Stimulated activated CD8-positive, alpha-beta memory T cell treated with anti-CD3 and anti-CD28 coated beads, Interleukin-7, amount 100 ng/mL, for 48 hours (primary cell): ENCODE data around the gene AMH.

Experiments used
- DNase-seq, 2 donors: peaks; one replicate each; pipeline ENCODE4 v3.0.0-alpha.2; 2020; ENCODE audit warnings: low read depth in 1 of 2; ENCODE audit errors: extremely low read depth in 1 of 2

AMH gene

DNA sequence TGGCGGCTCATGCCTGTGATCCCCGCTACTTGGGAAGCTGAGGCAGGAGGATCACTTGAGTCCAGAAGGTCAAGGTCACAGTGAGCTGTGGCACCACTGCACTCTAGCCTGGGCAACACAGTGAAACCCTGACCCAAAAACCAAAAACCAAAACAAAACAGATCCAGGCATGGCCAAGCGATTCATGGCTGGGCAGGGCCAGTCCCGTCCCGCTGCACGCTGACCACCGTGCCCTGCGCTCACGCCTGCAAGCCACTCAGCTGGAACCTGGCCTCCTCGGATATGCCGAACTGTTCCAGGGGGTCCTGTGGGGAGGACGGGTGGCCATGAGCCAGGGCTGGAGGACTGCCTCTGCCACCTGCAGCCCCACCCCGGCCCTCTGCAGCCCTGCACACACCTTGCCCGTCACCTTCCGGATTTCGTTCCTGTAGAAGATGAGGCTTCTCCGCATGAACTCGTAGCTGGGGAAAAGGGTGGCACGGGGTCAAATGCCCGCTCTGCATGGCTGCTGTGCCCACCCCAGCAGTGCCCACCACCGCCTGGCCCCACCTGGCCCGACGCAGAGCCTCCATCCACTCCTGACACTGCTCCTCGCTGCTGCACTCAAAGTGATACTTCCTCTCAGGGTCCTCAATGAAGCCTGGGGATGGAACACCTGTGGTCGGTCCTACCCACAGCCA lies 15.4 kb upstream of the AMH start:
- no peak for DNase-seq

DNA sequence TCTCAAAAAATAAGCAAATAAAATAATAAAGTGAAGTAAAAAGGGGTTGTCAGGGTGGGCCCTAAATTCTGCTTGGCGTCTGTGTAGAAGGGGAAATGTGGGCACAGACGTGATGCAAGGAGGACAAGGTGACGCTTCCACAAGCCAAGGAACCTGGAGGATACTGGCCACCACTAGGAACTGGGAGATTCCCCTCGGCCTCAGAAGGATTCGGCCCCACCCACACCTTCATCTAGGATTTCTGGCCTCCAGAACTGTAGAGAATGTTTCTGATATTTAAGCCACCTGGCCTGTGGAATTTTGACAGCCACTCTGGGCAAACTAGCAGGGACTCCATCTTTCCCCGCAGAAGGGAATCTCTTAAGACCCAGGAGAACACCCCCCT lies 14.1 kb upstream of the AMH start:
- DNase-seq: no peak

DNA sequence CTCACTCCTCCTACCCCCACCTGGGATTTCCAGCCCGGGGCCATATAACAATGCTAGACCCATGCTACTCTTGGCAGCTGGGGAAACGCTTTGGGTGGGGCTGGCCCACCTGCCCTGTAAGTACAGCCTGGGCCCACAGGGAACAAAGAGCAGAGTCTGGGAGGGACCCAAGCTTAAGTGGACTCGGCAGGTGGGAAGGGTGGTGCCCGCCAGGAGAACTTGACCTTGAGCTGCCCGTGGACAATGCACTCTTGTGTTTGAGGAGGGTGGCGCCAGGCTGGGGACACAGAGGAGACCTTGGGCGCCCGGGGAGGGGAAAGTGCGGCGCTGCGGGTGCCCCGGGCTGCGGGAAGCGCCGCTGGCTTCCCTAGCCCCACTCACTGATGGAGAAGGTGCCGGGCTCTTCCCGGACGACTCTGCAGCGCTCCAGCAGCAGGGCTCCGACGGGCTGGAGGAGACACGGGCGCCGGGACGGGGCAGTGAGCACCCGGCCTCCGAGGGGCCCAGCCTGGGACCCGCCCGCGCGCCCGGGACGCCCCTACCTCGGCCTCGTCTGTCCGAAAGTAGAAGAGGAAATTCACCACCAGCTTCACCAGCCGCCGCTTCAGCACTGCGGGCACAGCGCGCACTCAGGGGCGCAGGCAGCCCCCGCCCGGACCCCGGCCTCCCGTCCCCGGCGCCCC lies 13.6 kb upstream of the AMH start:
- no peak for DNase-seq

DNA sequence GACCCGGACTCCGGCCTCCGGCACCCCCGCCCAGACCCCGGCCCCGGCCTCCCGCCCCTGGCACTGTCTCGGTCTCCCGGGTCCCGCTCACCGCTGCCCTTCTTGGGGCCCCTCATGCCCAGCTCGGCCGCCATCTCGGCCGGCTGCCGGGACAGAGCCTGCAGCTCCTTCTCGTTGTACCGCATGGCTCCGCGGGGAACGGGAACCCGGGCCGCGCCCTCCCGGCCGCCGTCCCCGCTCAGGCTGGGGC lies 13.1 kb upstream of the AMH start:
- no peak for DNase-seq

DNA sequence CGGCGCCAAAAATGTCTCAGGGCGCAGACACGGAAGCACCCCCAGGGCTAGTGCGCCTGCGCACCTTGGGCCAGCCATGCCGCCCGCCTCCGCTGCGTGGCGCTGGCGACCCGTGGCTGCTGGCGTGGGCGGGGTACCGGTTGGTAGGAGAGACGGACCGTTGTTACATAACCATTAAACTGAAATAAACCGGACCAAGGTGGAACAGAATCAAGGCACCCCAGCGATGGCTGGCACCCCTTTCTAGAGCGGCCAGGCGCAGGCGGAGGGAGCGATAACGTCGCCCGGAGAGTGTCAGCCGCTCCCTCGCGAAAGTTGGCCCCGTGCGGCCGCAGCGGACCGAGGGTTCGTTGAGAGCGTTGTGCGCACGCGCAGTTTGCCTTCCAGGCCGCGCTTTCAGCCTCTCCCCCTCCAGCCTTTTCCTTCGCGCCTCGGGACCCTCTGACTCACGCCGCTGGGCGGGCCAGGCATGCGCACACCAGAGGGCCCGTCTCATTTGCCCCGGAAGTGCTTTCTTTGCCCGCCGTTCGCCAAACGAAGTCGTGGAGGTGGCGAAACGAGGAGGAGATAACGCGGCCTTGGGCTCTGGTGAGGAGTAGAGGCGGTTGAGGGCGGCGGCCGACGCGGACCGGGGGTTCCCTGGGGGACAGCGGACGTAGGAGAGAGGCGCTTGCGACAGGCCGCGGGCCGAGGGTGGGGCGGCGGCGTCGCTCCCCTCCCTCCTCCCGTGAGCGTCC lies 12.6 kb upstream of the AMH start, which contains the start of the genes PLEKHJ1 and SF3A2:
PLEKHJ1 (minus strand) TSS at position 16 of the 737 bp plus-strand sequence. CDS start 81 bp downstream, outside the sequence.
SF3A2 (plus strand) TSS at position 511 of the 737 bp plus-strand sequence. CDS start 6,595 bp downstream, outside the sequence.
- DNase-seq: peak; percentile 96 to 97

DNA sequence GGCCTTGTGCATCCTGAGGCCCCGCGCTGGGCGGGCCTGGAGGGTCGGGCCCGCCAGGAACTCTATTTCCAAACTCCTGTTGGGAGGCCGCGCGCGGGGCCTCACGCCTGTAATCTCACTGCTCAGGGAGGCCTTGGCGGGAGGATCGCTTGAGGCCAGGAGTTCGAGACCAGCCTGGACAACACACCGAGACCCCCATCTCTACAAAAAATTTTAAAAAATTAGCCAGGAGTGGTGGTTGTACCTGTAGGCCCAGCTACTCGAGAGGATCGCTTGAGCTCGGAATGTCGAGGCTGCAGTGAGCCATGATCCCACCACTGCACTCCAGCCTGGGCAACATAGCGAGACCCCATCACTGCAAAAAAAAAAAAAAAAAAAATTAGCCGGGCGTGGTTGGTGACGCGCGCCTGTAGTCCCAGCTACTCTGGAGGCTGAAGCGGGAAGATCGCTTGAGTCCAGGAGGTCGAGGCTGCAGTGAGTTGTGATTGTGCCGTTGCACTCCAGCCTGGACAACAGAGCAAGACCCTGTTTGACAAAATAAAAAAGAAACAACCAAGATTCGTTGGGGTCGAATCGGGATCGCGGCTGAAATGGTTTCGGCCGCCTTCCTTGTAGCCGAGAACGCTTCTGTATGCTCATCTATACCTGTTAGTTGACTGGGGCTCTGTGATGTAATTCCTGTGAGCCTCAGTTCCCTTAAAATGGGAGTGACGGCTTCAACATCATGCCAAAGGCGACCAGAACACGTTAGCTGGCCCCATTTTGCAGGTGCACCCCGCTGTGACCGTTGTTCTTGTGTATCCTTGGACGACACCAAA lies 11.9 kb upstream of the AMH start:
- no peak for DNase-seq

DNA sequence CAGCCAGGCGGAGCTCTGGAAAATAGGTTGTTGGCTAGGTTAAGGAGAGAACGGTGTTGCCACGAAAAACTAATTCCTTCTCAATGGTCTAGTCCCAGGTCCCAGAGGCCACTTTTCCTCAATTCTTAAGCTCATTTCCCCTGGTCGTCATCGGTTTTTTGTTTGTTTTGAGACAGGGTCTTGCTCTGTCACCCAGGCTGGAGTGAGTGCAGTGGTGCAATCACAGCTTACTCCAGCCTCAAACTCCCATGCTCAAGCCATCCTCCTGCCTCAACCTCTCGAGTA lies 11.3 kb upstream of the AMH start:
- no peak for DNase-seq

DNA sequence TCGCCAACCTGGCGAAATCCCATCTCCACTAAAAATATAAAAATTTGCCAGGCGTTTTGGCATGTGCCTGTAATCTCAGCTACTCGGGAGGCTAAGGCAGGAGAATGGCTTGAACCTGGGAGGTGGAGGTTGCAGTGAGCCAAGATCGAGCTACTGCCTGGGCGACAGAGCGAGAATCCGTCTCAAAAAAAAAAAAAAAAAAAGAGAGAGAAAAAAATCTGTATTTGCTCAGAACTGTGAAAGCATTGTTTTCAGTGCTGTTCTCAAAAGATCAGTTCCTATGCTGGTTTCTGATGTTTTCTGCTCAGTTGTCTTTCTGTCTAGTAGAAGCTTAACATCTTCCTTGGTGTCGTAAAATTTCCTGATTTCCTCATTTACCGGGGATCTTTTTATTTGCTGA lies 9.9 kb upstream of the AMH start:
- DNase-seq: no peak

DNA sequence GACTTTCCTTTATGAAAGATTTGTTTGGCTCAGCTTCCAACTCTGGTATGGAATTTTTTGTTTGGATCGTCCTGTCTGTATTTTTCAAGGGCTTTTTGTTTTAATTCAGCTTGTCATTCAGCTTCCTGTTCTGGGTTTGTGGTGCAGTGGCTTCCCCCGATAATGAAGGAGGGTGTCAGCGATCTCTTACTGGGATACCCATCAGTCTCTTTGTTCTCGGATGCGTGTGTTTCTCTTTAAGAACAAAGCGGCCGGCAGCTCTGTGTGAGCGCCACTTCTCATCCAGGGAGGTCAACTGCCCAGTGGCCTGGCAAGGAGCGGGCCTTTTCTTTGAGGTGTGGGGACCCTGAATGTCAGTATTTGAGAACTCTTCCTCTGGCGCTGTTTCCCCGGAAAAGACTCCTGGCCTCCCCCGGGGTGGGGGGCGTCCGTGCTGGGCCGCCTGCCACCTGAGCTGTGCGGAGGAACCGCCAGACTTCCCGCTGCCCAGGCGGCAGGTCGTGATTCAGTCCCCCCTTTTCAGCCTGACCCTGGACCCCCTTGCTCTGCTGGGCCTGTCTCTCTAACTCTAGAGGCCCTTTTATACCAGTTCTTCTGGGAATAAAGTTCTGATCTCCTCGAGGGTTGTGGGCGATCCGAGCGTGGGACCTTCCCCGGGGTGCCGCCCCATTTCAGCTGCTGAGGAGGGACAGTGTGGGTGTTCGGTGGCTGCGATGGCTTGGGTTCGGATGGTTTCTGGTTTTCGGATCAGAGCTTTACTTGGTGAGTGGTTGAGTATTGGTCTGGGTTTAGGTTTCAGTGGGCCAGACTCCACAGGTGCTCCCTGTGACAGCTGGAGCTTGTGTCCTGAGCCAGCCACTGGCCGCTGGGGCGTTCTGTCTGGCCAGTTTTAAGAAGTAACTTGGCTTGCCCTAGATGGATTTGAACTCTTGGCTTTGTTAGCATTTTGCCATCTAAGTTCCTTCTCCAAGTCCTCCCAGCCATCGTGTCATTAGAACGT lies 9.1 kb upstream of the AMH start:
- DNase-seq: no peak

DNA sequence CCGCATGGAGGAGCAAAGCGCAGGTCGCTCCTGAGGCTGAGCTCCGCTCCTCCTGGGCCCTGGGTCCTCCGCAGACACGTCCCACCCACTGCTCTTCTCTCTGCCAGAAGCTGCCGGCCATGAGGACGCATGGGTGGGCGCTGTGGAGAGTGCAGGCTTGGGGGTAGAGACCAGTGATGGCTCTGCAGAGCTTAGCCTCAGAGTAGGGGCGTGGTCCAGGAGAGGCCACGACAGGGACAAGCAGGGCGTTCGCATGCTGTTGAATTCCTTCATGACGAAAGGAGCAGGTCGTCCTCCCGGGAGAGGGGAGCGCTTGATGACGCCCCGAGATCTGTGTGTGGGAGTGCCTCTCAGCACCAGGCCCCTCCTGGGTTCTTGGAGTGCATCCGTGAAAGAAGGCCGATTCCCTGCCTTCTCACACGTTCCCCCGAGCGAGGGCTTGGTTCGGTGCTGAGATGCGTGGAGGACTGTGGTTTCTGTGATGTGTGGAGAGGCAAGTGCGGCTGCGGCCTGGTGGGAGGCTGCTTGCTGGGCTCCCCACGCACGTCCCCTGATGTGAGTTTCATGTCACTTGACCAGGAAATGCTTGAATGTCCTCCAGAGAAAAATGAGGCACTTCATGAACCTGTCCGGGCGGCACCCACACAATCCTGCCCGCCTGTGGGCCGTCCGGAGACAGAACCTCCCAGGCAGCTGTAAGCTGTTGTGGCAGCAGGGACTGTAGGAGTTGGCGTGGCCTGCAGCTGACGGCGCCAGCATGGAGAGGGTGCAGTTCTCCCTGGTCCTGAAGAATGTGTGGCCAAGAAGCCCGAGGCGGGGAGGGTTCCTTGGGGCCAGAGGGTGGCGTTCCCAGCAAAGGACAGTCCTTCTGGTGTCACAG lies 8.0 kb upstream of the AMH start:
- no peak for DNase-seq

DNA sequence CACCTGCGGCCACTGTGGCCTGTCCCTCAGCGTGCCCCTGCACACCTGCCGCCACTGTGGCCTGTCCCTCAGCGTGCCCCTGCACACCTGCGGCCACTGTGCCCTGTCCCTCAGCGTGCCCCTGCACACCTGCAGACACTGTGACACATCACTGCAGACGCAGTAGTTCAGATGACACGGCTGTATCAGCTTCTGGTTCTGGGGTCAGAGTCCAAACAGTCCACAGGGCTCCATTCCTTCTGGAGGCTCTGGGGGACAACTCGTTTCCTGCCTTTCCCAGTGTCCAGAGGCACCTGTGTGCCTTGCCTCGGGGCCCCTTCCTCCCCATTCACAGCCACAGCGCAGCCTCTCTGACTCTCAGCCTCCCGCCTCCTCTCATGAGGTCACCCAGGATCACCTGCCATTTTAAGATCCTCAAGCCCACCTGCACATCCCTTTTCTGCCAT lies 7.0 kb upstream of the AMH start:
- DNase-seq: no peak

DNA sequence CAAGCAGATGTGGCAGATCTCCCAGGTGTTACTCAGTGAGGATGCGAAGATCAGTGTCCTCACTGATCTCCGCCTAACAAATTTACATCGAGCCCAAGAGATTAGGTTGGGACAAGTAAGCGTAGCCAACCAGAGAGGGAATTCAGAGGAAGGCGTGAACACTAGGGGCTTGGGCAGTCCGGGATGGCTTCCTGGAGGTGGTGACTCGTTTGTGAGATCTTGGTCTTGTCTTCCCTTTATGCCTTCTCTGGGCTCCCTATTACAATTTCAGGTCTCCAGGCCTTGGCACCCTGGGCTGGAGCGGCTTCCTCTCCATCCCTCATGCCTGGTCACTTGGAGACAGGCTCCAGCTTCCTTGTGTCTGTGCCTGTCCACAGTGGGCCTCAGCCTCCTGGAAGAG lies 6.3 kb upstream of the AMH start:
- DNase-seq: no peak

DNA sequence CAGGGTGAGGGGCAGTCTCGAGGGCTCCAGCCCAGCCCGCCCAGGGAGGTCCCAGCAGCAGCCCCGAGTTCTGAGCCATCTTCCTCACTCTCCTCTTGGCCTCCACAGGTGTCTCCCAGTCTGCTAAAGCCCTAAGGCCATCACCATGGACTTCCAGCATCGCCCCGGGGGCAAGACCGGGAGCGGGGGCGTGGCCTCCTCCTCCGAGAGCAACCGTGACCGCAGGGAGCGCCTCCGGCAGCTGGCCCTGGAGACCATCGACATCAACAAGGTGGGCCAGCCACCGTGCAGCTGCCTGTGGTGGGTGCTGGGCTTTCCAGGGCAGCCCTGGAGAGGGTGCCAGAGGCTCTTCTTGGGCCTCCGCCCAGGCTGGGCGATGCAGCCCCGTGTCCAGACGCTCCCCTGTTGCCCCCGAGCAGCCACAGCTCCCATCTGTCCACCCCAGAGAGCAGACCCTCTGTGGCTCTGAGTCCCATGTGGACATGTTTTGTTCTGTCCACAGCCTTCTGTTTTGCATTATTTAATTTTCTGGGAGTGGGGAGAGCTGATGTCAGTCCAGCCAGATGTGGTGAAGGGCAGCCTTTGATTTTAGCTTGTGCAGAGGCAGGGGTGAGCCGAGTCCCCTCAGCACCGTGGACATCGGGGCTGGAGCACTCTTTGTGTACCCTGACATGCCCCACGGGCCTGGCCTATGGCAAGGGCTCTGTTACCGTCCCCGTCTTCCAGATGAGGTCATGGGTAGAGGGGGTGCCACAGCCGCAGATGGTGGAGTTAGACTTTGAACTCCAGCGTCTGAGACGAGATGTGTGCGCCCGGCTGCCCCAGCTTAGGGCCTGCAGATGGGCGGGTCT lies 5.6 kb upstream of the AMH start:
- DNase-seq: no peak

DNA sequence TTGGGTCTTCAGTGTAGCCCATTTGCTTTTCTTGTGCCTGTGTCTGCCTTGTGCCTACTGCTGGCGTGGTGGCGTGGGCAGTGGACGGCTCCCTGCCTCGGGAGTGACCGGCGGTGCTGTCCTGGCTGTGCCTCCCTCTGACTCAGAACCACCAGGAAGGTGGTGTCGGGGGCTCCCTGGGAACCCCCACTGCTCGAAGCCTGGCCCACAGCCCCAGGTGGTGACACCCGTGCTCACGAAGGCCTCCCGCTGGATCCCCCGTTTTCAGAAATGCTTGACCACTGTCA lies 5.1 kb upstream of the AMH start:
- DNase-seq: no peak

DNA sequence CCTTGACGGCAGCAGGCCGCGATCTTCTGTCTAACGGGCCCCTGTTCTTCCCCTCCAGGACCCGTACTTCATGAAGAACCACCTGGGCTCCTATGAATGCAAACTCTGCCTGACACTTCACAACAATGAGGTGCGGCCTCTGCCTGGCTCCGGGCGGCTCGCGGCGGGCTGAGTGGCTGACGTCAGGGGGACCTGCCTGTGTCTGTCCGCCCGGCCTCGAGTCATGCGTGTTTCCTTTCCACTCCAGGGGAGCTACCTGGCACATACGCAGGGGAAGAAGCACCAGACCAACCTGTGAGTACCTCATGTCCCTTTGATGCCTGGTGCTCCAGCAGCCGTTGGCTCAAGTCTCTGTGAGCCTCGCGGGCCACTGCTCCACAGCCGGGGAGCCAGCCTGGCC lies 4.6 kb upstream of the AMH start:
- no peak for DNase-seq

DNA sequence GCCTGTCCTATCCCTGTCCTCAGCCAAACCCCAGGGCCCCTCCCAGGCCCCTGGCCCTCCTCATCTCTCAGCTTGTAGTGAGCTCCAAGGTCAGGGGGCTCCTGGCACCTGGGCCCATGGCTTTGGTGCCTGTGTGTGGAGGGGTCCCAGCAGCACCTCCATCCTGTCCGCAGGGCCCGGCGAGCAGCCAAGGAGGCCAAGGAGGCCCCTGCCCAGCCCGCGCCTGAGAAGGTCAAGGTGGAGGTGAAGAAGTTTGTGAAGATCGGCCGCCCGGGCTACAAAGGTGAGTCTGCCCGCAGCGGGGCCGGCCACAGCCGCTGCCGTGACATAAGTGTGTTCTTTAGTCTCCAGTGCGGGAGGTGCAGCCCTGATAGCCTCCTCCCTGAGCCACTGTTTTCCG lies 3.9 kb upstream of the AMH start:
- no peak for DNase-seq

DNA sequence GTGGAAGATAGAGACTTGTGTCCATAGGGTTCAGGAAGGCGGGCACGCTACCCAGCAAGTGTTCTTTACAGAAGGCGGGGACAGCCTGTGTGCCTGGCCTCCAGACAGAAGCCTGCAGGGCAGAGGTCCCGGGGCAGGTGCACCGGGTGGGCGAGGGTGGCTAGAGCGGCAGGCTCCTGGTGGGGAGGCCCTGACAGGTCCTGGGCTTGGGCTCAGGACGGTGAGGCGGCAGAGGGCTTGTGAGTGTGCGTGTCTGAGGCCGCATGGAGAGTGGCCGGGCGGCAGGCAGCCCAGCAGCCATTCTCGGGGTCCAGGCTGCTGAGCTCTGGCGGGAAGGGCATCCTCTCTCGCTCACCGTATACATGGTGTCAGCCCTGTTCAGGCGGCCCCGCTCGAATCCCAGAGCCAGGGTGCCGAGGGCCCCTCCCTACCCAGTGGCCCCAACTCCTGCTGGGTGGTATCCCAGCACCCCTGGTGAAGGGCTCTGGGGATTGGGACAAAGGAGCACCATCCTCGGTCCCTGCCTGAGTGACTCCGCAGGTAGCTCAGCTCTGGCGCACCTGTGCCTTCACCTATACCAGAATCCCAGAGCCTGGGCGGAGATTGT lies 3.0 kb upstream of the AMH start:
- no peak for DNase-seq

DNA sequence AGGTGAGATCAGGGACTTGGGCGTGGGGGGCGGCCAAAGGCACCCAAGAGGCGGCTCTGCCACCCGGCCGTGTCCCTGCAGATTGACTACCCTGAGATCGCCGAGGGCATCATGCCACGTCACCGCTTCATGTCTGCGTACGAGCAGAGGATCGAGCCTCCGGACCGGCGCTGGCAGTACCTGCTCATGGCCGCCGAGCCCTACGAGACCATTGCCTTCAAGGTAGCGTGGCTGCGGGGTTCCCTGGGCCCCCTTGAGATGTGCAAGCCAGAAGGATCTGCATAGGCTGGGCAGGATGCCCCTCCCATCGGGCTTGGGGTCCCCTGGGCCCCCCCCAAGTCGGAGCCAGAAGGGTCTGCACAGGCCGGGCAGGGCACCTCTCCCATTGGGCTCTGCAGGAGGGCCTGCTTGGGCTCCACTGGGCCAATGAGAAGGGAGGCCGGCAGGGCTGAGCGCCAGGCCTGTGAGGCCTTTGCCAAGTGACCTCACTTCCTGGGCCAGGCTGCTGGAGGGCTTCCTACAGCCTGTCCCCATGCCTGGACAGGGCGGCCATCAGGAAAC lies 2.2 kb upstream of the AMH start:
- DNase-seq: no peak
